Panc1 (cell line): ENCODE measurements around the gene PPP1R16B. TPM values are rescaled to one million over a fixed set of nuclear protein-coding genes. Genes with fewer than 3 reads are reported as not detected.

Experiments
- ATAC-seq: fragments of 200-7000 bp; cut with Tn5 transposase; 2 replicates; pipeline ENCODE4 v1.9.1; 2020; ENCODE audit warnings: mild to moderate bottlenecking, moderate library complexity
- BruUV-seq: library from RNA; stranded (reverse); fragments of 400-500 nt; replicated peaks from 2 replicates; lab custom pipeline; 2021; lab: Mats Ljungman, UMichigan
- CTCF ChIA-PET: fragments of 300-600 bp; sonication (Branson Sonifier 250); formaldehyde crosslinking; loops from one replicate; lab custom pipeline; 2022; ENCODE audit warnings: antibody characterized with exemption; lab: Charles Lee
- POLR2A ChIA-PET: fragments of 300-600 bp; sonication (Branson Sonifier 250); formaldehyde crosslinking; loops from one replicate; lab custom pipeline; 2022; ENCODE audit warnings: antibody characterized with exemption; lab: Charles Lee
- DNase-seq: peaks from one replicate; pipeline ENCODE4 v3.0.0-alpha.2; 2010; ENCODE audit warnings: low read depth, low spot score
- H3K27ac ChIP-seq: 2 replicates; pipeline ENCODE4 v1.5.1; 2011; ENCODE audit warnings: mild to moderate bottlenecking, low read length, inconsistent platforms
- H3K27me3 ChIP-seq: fragments of 200-500 bp; sonication (Bioruptor generic); 2 replicates; pipeline ENCODE4 v1.6.0; 2014; ENCODE audit warnings: low read length, inconsistent platforms; ENCODE audit not compliant: control insufficient read depth, insufficient read depth
- H3K36me3 ChIP-seq: fragments of 200-500 bp; sonication (Bioruptor generic); 2 replicates; pipeline ENCODE4 v1.5.1; 2014; ENCODE audit warnings: inconsistent platforms, mild to moderate bottlenecking, low read length, moderate library complexity; ENCODE audit not compliant: control insufficient read depth, insufficient read depth
- H3K4me1 ChIP-seq: 2 replicates; pipeline ENCODE4 v1.5.1; 2011; ENCODE audit warnings: inconsistent platforms, mild to moderate bottlenecking, low read length, moderate library complexity; ENCODE audit not compliant: control insufficient read depth, insufficient read depth
- H3K4me3 ChIP-seq, 2 experiments: 2 replicates each; pipeline ENCODE4 v1.5.1; 2011 to 2012; ENCODE audit warnings: low read depth in 2 of 2, low read length in 2 of 2, mild to moderate bottlenecking in 2 of 2, inconsistent platforms in 1 of 2, moderate library complexity in 1 of 2
- H3K9me3 ChIP-seq: fragments of 200-500 bp; sonication (Bioruptor generic); 2 replicates; pipeline ENCODE4 v1.5.1; 2014; ENCODE audit warnings: low read depth, mild to moderate bottlenecking, inconsistent platforms, low read length, moderate library complexity; ENCODE audit not compliant: control insufficient read depth, insufficient read depth
- POLR2AphosphoS5 ChIP-seq: IDR thresholded peaks from 2 replicates; pipeline ENCODE4 v1.6.1; 2012; ENCODE audit warnings: mild to moderate bottlenecking, low read depth, low read length, moderate library complexity
- SIN3A ChIP-seq: IDR thresholded peaks from 2 replicates; pipeline ENCODE4 v1.6.1; 2012; ENCODE audit warnings: low read depth, mild to moderate bottlenecking, low read length, moderate library complexity, borderline replicate concordance; ENCODE audit not compliant: insufficient read depth
- TCF7L2 ChIP-seq: IDR thresholded peaks from 2 replicates; pipeline ENCODE4 v1.6.1; 2011; ENCODE audit warnings: mild to moderate bottlenecking, low read depth, low read length, inconsistent platforms
- in situ Hi-C: cut with HindIII; loops from 2 replicates; pipeline ENCODE4 v1.10.0; 2016; ENCODE audit warnings: low sequenced_read_pairs, low pct_unique_long_range_greater_than_20kb
- intact Hi-C: fragments of 100-400 bp; cut with micrococcal nuclease; formaldehyde crosslinking; loops from one replicate; pipeline ENCODE4 v1.10.0; 2022; ENCODE audit not compliant: unreplicated experiment
- total RNA-seq: library from RNA; stranded (reverse); gene quantifications from one replicate; pipeline ENCODE4 v1.2.1, GENCODE V29; 2021; ENCODE audit not compliant: unreplicated experiment
- TF ChIP-seq, protein P1 (sequence below): fragments of 450-650 bp; IDR thresholded peaks from 2 replicates; pipeline ENCODE4 v1.5.1; 2017; ENCODE audit warnings: mild to moderate bottlenecking
- TF ChIP-seq, protein P2 (sequence below), 2 experiments: IDR thresholded peaks; 2 replicates each; pipeline ENCODE4 v1.6.1; 2011 to 2012; ENCODE audit warnings: low read depth in 2 of 2, control low read depth in 1 of 2, low read length in 1 of 2, mild to moderate bottlenecking in 1 of 2, moderate library complexity in 1 of 2; ENCODE audit not compliant: insufficient read depth in 1 of 2

PPP1R16B gene
- total RNA-seq, 1 experiment from 2014 or later = 0.92 TPM

GRCh38 chr20:38854654-38855066, 49.2 kb downstream of the PPP1R16B start:
- in situ Hi-C loops (no loop called here), intact Hi-C loops (no loop called here)
- no peak for TF ChIP-seq TCF7L2
- TF ChIP-seq, protein P1, sequence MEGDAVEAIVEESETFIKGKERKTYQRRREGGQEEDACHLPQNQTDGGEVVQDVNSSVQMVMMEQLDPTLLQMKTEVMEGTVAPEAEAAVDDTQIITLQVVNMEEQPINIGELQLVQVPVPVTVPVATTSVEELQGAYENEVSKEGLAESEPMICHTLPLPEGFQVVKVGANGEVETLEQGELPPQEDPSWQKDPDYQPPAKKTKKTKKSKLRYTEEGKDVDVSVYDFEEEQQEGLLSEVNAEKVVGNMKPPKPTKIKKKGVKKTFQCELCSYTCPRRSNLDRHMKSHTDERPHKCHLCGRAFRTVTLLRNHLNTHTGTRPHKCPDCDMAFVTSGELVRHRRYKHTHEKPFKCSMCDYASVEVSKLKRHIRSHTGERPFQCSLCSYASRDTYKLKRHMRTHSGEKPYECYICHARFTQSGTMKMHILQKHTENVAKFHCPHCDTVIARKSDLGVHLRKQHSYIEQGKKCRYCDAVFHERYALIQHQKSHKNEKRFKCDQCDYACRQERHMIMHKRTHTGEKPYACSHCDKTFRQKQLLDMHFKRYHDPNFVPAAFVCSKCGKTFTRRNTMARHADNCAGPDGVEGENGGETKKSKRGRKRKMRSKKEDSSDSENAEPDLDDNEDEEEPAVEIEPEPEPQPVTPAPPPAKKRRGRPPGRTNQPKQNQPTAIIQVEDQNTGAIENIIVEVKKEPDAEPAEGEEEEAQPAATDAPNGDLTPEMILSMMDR = no peak
- no peak overlapping the region for H3K4me3 ChIP-seq
- H3K4me1 ChIP-seq = no peaks in the 10 kb centered on the region
- no peaks in the 10 kb centered on the region for H3K27me3 ChIP-seq
- no peaks in the 10 kb centered on the region for H3K36me3 ChIP-seq
- ChIA-PET CTCF (no interaction called here), POLR2A (no interaction called here)
- H3K27ac ChIP-seq = no peak overlapping the region
- no peak for DNase-seq
- no peaks in the 10 kb centered on the region for H3K9me3 ChIP-seq
- ATAC-seq = no peak
- no TSS peak for BruUV-seq

DNA sequence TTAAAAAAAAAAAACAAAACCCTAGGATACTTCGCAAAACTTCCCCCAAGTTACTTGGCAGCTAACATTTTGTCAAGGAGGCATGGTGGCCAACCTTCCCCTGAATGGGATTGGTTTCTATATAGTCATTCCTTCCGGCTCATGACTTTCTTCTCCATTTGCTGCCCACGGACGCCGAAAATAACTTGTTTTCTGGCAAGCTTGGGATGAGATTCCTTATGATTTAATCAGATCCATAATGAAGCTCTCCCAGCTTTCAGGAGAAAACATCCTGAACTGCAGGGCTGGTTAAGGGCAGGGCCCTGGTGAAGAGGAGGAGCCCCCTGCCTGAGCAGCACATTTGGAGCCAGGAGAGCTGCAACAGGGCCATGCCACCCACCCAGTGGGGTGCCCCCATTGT, 49.9 kb downstream of the PPP1R16B start:
- intact Hi-C loops = no loop called here
- H3K9me3 ChIP-seq = no peaks in the 10 kb centered on the region
- H3K27me3 ChIP-seq = no peaks in the 10 kb centered on the region
- H3K4me3 ChIP-seq = no peak overlapping the region
- BruUV-seq = no TSS peak
- ATAC-seq (no peak), DNase-seq (no peak)
- no peaks in the 10 kb centered on the region for H3K36me3 ChIP-seq
- CTCF ChIA-PET = interaction anchor here (0.7 kb wide), 2 partner anchors 80 to 251 kb away, joined by 3 to 4 read pairs; no protein-coding TSS in a partner anchor
- POLR2A ChIA-PET = no interaction called here
- TF ChIP-seq, protein P2, sequence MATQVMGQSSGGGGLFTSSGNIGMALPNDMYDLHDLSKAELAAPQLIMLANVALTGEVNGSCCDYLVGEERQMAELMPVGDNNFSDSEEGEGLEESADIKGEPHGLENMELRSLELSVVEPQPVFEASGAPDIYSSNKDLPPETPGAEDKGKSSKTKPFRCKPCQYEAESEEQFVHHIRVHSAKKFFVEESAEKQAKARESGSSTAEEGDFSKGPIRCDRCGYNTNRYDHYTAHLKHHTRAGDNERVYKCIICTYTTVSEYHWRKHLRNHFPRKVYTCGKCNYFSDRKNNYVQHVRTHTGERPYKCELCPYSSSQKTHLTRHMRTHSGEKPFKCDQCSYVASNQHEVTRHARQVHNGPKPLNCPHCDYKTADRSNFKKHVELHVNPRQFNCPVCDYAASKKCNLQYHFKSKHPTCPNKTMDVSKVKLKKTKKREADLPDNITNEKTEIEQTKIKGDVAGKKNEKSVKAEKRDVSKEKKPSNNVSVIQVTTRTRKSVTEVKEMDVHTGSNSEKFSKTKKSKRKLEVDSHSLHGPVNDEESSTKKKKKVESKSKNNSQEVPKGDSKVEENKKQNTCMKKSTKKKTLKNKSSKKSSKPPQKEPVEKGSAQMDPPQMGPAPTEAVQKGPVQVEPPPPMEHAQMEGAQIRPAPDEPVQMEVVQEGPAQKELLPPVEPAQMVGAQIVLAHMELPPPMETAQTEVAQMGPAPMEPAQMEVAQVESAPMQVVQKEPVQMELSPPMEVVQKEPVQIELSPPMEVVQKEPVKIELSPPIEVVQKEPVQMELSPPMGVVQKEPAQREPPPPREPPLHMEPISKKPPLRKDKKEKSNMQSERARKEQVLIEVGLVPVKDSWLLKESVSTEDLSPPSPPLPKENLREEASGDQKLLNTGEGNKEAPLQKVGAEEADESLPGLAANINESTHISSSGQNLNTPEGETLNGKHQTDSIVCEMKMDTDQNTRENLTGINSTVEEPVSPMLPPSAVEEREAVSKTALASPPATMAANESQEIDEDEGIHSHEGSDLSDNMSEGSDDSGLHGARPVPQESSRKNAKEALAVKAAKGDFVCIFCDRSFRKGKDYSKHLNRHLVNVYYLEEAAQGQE (IDR thresholded peaks at IDR 0.05; ENCODE audit: insufficient read depth in 1 of 2, low read depth in 2 of 2, low read length in 1 of 2) = no peak
- TF ChIP-seq POLR2AphosphoS5 (no peak), SIN3A (no peak), TCF7L2 (no peak)
- TF ChIP-seq, protein P1 = no peak
- in situ Hi-C loops = no loop called here
- H3K4me1 ChIP-seq = no peaks in the 10 kb centered on the region
- H3K27ac ChIP-seq = no peak overlapping the region
